ENCODE data around the gene CETP.
"Not testable (repeated sequence)": the region's sequence is repeated elsewhere in the genome, so short reads cannot be mapped to it uniquely, and the experiment has no call there.

Gene CETP

GRCh38 chr16:57004387-57005250, 42.9 kb downstream of the CETP start:
- DNase-seq, result no peak
- intact Hi-C loops (cut with DNase I), result no loop called here

- intact Hi-C loops (cut with DNase I); DNase-seq: not testable (repeated sequence)
These were observed 43.8 kb downstream of the CETP start for GRCh38 chr16:57005597-57005996.

- intact Hi-C loops (cut with DNase I), result no loop called here
- DNase-seq, result no peak
These were observed 45.3 kb downstream of the CETP start for GRCh38 chr16:57007050-57007449.

- intact Hi-C loops (cut with DNase I), result no loop called here
- no peak for DNase-seq
These were observed 45.8 kb downstream of the CETP start for GRCh38 chr16:57007530-57007929.

- no peak for DNase-seq
- intact Hi-C loops (cut with DNase I), result no loop called here
These were observed 46.7 kb downstream of the CETP start for GRCh38 chr16:57008440-57008839.

- intact Hi-C loops (cut with DNase I), result no loop called here
- DNase-seq, result no peak
These were observed 48.0 kb downstream of the CETP start for GRCh38 chr16:57009643-57010170.

- intact Hi-C loops (cut with DNase I), result no loop called here
- peak in 1 of 42 donors; percentile 28 for DNase-seq
These were observed 50.6 kb downstream of the CETP start for GRCh38 chr16:57012353-57012752.

GRCh38 chr16:57013229-57013628, 51.5 kb downstream of the CETP start:
- intact Hi-C loops (cut with DNase I), result no loop called here
- DNase-seq, result no peak

- intact Hi-C loops (cut with DNase I), result no loop called here
- DNase-seq, result no peak
These were observed 52.2 kb downstream of the CETP start for GRCh38 chr16:57013902-57014301.

- intact Hi-C loops (cut with DNase I), result no loop called here
- DNase-seq, result peak in 31 of 42 donors; percentile 9 to 78 (median 49)
These were observed 54.6 kb downstream of the CETP start for GRCh38 chr16:57016301-57016700.

GRCh38 chr16:57016831-57017230, 55.1 kb downstream of the CETP start:
- intact Hi-C loops (cut with DNase I), result no loop called here
- no peak for DNase-seq

- intact Hi-C loops (cut with DNase I), result no loop called here
- no peak for DNase-seq
These were observed 55.5 kb downstream of the CETP start for GRCh38 chr16:57017251-57017650.

- intact Hi-C loops (cut with DNase I), result no loop called here
- no peak for DNase-seq
These were observed 58.0 kb downstream of the CETP start for GRCh38 chr16:57019746-57020145.

GRCh38 chr16:57020651-57021050, 58.9 kb downstream of the CETP start:
- intact Hi-C loops (cut with DNase I), result no loop called here

GRCh38 chr16:57021757-57022156, 60.0 kb downstream of the CETP start:
- no peak for DNase-seq
- intact Hi-C loops (cut with DNase I), result no loop called here

More at GRCh38 chr16:57020651-57021050, 58.9 kb downstream of the CETP start:
- DNase-seq, result no peak

- intact Hi-C loops (cut with DNase I), result no loop called here
- DNase-seq, result no peak
These were observed 60.7 kb downstream of the CETP start for GRCh38 chr16:57022445-57022844.

GRCh38 chr16:57023541-57024249, 61.9 kb downstream of the CETP start:
- intact Hi-C loops (cut with DNase I), result no loop called here
- no peak for DNase-seq

- intact Hi-C loops (cut with DNase I), result no loop called here
These were observed 63.3 kb downstream of the CETP start for GRCh38 chr16:57024894-57025680.

GRCh38 chr16:57025941-57026777, 64.4 kb downstream of the CETP start:
- intact Hi-C loops (cut with DNase I), result no loop called here
- no peak for DNase-seq

More at GRCh38 chr16:57024894-57025680, 63.3 kb downstream of the CETP start:
- DNase-seq, result no peak

Data from head of caudate nucleus (tissue), 42 donors.